ENCODE data around the gene REEP1. TPM values are rescaled to one million over a fixed set of nuclear protein-coding genes. Genes with fewer than 3 reads are reported as not detected.

REEP1 gene
- total and polyA plus RNA-seq, 2 of the 8 experiments (the other 6 are each of a cell fraction or from before 2014, with no cell fraction given), result 0.74 to 1.5 TPM

GRCh38 chr2:86202336-86202692 lies 135.1 kb downstream of the REEP1 start (continued):
- TF ChIP-seq BCL11A (IDR thresholded peaks at IDR 0.05; ENCODE audit: low read depth in 2 of 2, low read length in 2 of 2), result no peak
- TF ChIP-seq, protein P1, sequence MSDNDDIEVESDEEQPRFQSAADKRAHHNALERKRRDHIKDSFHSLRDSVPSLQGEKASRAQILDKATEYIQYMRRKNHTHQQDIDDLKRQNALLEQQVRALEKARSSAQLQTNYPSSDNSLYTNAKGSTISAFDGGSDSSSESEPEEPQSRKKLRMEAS (IDR thresholded peaks at IDR 0.05), result no peak

All from H1 (cell line).